CD4-positive, alpha-beta T cell treated with Interleukin-17A for 1 hour (primary cell): ENCODE data around the gene FYB1.
"Not testable (repeated sequence)": the region's sequence is repeated elsewhere in the genome, so short reads cannot be mapped to it uniquely, and the experiment has no call there.

Experiments
- DNase-seq: peaks from one replicate; pipeline ENCODE4 v3.0.0-alpha.2; 2020

FYB1 gene

DNA sequence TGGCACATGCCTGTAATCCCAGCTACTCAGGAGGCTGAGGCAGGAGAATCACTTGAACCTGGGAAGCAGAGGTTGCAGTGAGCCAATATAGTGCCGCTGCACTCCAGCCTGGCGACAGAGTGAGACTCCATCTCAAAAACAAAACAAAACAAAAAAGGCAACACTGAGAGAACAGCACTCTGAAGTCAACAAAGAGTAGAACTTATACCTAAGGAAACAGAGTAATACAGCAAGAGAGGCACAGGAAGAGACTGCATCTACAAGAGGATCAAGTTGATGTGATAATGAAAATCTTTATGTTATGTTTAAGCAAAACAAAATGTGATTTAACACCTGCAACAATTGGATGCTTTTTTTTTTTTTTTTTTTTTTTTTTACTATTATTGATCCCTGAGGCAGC, 33.1 kb downstream of the FYB1 start:
- DNase-seq: no peak

- no peak for DNase-seq
Measured at GRCh38 chr5:39185761-39186160, 33.6 kb downstream of the FYB1 start.

DNA sequence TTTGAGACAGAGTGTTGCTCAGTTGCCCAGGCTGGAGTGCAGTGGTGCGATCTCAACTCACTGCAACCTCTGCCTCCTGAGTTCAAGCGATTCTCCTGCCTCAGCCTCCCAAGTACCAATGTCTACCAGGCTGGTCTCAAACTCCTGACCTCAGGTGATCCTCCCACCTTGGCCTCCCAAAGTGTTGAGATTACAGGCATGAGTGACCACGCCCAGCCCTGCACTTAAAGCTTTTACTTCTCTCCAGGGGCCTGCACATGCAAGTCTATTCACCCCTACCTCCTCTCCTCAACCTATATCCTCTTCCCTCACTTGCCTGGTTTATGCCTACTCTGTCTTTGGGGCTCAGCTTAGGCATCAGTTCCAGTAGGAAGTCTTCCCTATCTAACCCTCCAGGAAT, 39.8 kb downstream of the FYB1 start:
- DNase-seq: not testable (repeated sequence)

DNA sequence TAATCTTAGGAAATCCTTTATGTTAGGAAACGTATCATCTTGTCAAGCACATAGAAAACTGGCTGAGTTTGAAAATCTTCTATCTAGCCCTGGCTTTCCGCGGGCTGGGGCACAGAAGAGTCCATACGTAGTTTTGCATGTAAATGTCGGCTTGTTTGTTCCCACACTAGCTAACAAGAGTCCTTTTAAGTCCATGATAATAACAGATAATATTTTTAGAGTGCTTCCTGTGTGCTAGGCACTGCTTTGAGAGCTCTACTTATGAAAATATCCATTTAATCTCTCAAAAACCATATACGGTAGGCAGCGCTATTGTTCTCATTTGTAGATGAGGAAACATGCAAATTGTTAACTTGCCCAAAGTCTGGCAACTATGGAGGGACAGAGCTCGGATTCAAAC, 40.5 kb downstream of the FYB1 start:
- DNase-seq: peak; percentile 67

GRCh38 chr5:39178171-39178570, 41.2 kb downstream of the FYB1 start:
- DNase-seq: no peak

DNA sequence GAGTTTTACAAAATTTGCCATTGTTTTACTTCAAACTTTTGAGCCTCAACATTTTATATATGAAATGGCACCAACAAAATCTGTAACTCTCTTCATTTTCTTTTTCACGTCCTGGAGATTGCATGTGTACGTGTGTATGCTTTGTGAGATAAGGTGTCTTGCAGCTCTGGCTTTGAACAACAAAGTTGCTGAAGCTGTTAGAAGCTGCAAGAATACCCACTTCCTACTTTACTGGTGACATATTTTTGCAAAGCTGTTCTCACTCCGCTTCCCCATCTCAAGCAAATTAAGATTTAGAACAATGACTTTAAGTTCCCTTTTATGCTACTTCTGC, 41.8 kb downstream of the FYB1 start:
- DNase-seq: peak; percentile 69

GRCh38 chr5:39176759-39177630, 42.4 kb downstream of the FYB1 start:
- DNase-seq: peak; percentile 73

DNA sequence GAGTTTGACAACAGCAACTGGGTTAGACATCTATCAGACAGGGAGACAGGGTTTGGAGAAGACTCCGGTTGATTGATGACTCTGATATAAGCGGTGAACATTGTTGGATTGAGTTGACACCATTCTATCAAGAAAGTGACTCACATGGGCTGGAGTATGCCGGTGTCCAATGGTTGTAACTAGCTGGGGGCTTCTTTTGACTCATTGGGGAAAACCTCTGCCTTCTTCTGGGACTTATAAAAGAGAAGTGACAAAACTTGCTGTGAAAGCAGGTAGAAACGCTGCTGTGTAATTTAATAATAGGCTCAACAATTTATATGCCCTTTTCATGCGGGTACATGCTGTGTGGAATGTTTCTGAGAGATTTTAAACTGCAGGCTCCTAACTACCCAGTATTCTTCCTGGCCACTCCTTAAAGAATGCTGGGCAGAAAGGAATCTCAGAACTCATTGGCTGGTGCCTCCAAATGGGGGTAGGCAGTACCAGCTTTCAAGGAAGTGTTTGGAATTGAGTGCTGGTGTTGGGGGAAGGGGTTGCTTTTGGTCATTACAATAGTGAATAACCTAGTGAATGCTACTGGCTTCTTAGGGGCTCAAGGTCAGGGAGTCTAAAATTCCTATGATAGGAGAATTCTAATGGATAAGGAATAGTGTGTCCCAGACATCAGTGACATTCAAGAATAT, 43.9 kb downstream of the FYB1 start:
- peak; percentile 38 for DNase-seq

DNA sequence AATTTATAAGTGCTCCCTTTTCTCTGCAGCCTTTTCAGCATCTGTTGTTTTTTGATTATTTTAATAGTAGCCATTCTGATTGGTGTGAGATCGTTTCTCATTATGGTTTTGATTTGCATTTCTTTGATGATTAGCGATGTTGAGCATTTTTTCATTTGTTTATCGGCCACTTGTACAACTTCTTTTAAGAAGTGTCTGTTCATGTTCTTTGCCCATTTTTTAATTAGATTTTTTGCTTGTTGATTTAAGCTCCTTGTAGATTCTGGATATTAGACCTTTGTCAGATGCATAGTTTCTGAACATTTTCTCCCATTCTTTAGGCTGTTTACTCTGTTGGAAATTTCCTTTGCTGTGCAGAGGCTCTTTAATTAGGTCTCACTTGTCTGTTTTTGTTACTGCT, 46.3 kb downstream of the FYB1 start:
- no peak for DNase-seq

- DNase-seq: no peak
Measured at GRCh38 chr5:39172593-39172992, 46.8 kb downstream of the FYB1 start.

- no peak for DNase-seq
Measured at GRCh38 chr5:39171647-39172046, 47.7 kb downstream of the FYB1 start.

- DNase-seq: no peak
Measured at GRCh38 chr5:39169081-39169480, 50.3 kb downstream of the FYB1 start.

- no peak for DNase-seq
Measured at GRCh38 chr5:39167972-39168342, 51.4 kb downstream of the FYB1 start.

GRCh38 chr5:39167141-39167971, 52.0 kb downstream of the FYB1 start:
- DNase-seq: peak; percentile 53

DNA sequence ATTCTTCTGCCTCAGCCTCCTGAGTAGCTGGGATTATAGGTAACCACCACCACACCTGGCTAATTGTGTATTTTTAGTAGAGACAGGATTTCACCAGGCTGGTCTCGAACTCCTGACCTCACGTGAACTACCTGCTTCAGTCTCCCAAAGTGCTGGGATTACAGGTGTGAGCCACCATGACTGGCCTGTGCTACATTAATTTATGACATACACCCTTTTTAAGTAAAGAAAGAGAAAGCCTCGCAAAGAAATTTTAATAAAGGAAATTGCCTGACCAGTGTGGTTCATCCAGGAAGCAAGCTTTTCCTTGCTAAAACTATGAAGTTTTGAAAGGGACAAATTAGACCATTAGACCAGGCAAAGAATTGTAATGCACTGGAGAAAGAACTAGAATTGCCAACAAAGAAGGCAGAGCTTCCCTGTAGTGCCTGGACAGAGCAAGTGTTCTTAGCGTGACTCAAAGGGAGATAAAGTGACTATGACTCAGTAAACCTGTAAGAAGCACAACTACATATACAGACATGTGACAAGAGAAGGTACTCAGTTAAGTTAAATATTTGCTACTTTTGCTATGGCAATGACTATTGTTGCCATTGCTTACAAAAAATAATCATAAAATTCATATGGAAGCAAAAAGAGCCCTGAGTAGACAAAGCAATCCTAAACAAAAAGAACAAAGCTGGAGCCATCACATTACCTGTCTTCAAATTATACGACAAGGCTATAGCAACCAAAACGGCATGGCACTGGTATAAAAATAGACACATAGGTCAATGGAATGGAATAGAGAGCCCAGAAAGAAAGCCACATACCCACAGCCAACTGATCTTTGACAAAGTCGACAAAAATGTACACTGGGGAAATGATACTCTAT, 54.6 kb downstream of the FYB1 start:
- DNase-seq: peak; percentile 56

DNA sequence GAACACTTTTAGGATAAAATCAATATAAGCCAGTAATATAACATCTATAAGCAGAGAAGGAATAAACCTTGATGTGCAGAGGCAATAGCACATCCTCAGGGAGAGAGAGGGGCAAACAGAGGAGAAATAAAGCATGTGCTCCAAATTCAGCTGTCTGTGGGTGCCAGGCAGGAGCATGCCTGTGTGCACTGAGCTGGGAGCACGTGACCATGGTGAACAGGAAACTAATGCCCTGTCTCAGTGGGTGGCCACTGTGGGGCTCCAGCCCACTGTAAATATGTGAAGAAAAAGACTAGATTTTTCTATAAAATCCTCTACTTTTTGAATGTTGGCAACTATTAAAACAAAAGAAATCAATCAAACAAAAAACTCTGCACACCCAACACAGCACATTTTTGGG, 55.3 kb downstream of the FYB1 start:
- peak; percentile 58 for DNase-seq

DNA sequence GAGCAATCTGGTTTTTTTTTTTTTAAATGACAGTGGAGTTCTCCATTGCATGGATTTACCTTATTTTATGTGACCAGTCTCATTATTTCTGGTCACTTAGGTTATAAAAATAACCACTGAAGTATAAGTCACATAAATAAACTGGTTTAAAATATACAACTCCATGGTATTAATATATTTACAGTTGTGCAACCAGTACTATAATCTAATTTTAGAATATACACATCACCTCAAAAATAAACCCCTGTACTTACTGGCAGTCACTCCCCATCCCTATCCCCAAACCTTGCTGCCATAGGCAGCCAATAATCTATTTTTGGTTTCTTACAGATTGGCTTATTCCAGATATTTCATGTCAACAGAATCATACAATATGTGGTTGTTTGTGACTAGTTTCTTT, 57.8 kb downstream of the FYB1 start:
- no peak for DNase-seq

DNA sequence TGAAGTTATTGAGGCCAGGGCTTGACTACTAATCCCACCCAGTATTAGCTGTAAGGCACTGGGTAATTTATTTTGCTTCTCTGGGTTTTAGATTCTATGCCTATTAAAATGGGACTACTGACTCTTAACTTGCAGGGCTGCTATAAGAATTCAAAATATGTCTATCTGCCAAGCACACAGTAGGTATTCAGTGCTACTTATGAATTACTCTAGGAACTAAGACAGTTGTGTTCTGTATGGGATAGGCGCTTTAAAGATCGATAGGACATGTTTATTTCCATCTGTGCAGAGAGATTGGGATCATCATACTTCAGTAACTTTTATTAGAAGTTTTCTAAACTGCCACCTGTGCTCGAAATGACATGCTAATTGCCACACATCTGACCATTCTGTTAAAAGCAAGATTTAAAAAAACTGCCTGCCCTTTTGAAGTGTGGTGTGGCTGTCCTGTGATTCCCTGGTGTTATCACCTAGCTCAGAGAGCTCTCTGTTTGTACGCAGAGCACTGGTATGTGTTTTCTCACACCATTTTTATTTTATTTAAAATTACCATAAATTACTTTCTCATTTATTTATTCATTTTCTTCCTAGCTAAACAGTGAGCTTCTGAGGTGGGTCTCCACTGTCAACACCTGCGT, 58.7 kb downstream of the FYB1 start:
- peak; percentile 38 for DNase-seq

DNA sequence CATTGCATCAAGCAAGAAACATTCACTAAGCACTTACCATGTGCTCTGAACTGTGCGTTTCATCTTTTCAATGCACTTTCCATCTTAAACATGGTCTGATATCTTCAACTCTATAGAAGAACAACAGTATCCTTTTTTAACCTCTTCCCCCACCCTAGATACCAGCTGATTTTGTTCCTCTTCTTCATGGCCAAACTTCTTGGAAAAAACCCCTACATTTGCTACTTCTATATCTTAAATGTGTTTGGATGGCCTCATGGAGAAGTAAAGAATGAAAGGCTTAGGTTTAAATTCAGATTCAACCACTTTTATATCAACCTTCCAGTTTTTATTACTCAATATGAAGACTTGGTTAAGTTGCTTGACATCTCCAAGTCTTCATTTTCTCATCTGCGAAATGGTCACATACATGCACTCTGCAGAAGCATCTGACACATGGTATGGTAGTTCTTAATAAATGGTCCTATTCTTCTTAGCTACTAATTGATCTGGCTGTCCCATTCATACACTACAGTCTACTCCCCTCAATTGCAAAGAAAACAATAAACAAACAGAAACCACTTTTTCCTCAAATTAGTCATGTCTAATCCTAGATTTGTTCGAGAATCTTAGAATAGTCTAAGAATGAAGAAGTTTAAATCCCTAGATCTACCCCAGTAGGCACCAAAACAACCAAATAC, 59.4 kb downstream of the FYB1 start:
- no peak for DNase-seq

- DNase-seq: no peak
Measured at GRCh38 chr5:39158786-39159185, 60.6 kb downstream of the FYB1 start.

DNA sequence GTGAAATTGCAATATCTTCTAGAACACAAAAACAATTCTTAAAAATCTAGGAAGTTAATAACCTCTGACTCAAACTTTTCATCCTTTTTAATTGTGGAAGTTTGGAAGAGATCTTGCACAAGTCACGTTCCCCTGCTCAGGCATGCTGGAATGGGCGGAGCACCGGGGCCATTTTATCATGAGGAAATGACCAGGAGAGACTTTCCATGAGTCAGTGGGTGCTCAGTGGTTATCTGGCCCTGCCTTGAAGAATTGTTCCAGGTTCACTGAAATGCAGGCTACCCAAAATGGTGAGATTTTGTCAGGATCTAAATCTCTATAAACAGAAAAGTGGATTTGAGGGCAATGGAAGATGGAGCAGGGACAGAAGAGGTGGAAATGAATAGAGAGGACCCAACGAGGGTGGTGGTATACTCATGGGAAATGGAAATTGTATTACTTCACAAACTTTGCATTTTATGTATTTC, 61.2 kb downstream of the FYB1 start:
- no peak for DNase-seq
